ENCODE measurements around the gene CEL.

Gene CEL

DNA sequence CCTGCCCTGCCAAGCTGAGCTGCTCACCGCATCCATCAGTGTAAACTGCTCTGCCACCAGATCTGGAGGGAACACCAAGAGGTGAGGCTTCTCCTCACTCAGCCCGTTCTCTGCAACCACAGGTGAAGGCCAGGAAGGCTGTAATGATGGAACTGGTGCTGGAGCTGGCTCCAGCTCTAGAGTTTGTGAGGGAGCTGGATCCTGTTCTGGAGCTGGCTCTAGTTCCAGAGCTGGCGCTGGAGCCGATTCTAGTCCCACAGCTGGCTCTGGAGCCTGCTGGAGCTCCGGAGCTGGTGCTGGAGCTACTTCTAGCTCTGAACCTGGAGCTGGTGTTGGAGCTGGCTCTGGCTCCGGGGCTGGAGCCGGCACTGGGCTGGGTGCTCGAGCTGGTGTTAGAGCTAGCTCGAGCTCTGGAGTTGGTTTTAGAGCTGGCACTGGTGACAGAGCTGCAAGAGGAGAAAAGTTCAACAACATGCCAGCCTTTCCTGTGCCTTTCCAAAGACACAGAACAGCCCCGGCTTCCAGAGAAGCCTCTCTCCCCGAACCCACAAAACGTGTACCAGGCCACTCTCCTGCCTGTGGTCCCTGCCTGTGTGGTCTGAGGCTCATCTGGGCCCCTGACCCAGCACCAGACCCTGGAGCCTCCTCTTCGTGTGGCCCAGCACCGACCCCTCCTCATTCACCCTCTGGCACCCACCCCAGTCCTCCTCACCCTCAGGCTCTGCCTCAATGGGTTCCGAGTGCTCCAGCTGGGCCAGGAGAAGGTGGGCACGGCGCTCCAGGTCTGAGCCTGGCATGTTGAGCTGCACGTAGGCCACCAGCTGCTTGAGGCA is 46.4 kb downstream of the CEL start:
- no peak for DNase-seq (ENCODE audit: extremely low spot score)
- POLR2A ChIA-PET: no interaction called here
- no peak for TF ChIP-seq CTCF (IDR thresholded peaks at IDR 0.05; ENCODE audit: control extremely low read depth, extremely low read depth, low read depth, missing control alignments)
- CTCF ChIA-PET: interaction anchor here (1.0 to 20.8 kb wide), 9 partner anchors 11 to 86 kb away, joined by 3 to 473 read pairs (median 5); no protein-coding TSS in a partner anchor

- ChIA-PET CTCF (interaction anchor here (1.0 to 20.8 kb wide), 9 partner anchors 10 to 86 kb away, joined by 3 to 473 read pairs (median 4); no protein-coding TSS in a partner anchor), POLR2A (no interaction called here)
- DNase-seq (ENCODE audit: extremely low spot score): no peak
- TF ChIP-seq CTCF (IDR thresholded peaks at IDR 0.05; ENCODE audit: control extremely low read depth, extremely low read depth, low read depth, missing control alignments): no peak
Measured at GRCh38 chr9:133108794-133109641, 47.2 kb downstream of the CEL start.

DNA sequence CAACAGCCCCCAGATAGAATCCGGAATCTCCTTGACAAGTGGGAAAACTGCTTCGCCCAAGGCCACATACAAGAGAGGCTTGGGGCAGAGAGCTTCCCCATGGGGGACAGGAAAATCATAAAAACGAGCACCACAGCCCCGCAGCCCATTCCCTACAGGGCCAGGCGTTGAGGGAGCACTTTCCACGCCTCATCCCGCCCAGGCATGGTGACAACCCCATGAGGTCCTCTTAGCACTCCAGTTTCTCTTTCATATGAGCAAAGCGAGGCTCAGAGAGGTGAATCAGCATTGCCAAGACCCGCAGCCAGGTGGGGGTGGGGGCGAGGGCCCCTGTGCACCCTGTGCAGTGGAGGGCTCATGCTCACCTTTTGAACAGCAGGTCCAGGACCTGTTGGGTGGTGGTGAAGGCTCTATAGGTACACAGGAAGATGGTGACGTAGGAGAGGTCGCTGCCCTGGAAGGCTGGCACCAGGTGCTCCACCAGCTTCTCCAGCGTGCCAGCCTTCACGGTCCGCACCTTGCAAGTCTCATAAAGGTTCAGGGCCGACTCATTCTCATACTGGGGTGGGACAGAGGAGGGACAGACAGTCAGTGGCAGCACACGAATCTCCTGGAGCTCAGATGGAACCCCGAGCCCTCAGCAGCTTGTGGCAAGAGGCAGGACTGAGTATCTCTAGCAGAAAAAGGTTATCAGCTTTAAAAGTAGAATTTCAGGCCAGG is 48.3 kb downstream of the CEL start:
- no peak for TF ChIP-seq CTCF (IDR thresholded peaks at IDR 0.05; ENCODE audit: control extremely low read depth, extremely low read depth, low read depth, missing control alignments)
- POLR2A ChIA-PET: no interaction called here
- CTCF ChIA-PET: interaction anchor here (1.0 to 20.8 kb wide), 4 partner anchors 37 to 88 kb away, joined by 3 to 473 read pairs (median 12); no protein-coding TSS in a partner anchor
- DNase-seq (ENCODE audit: extremely low spot score): no peak

DNA sequence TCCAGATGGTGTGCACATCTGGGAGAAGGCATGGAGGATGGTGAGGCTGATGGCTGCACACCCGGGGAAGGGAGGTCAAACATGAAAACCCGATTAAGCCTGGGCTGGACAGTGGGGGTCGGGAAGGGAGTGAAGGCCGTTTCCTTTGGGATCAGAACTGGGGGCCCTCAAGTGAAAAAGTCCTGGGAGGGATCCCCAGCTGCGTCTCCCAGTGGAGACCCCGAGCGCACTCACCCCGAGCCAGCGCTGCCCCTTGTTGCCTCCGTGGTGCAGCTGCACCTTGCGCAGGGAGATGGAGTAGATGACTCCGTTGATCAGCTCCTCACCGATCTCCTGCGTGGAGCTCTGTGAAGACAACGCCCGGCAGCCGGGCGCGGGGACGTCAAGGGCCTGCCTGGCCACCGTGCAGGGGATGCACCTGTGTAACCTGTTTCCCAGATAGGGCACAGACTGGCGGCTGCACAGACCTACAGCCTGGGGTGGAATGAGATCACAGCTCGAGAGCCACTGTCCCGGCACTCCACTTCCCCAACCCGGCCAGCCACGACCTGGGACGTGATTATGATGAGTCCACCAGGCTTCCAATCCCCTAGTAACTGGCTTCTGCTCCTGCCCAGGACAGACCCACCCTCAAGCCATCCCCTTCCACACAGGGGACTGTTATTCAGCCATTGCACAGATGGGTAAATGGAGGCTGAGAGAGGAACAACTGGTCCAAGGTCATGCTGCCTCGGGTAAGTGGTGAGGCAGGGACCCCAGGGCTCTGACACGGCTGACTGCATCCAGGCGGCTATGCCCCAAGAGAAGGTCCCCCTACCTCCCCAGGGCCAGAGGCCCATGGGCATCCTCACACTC is 50.3 kb downstream of the CEL start:
- no peak for DNase-seq (ENCODE audit: extremely low spot score)
- POLR2A ChIA-PET: no interaction called here
- TF ChIP-seq CTCF (IDR thresholded peaks at IDR 0.05; ENCODE audit: control extremely low read depth, extremely low read depth, low read depth, missing control alignments): no peak
- CTCF ChIA-PET: interaction anchor here (3.0 to 20.8 kb wide), 3 partner anchors 10 to 35 kb away, joined by 7 to 473 read pairs (median 56); no protein-coding TSS in a partner anchor

DNA sequence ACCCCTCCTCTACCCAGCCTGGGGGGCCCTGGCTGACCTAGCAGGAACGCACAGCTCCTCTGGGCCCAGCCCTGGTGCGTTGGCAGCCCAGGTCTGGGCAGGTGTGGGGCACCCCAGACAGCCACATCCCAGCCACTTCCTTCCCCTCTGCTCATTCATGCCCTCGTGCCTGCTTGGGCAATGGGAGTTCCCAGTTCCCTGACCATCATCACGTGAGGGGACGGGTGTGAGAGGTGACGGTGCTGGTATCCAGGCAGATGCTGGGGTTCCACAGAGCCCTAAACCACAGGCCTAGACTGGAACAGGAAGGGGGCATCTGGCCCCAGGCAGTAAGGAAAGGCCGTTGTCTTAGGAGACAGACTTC is 50.9 kb downstream of the CEL start:
- ChIA-PET CTCF (interaction anchor here (3.0 to 20.8 kb wide), 3 partner anchors 10 to 35 kb away, joined by 7 to 473 read pairs (median 56); no protein-coding TSS in a partner anchor), POLR2A (interaction anchor here (1.6 kb wide), 1 partner anchor 32 kb away, joined by 3 read pairs; no protein-coding TSS in a partner anchor)
- no peak for DNase-seq (ENCODE audit: extremely low spot score)
- TF ChIP-seq CTCF (IDR thresholded peaks at IDR 0.05; ENCODE audit: control extremely low read depth, extremely low read depth, low read depth, missing control alignments): no peak

All from GM10248 (cell line).